ENCODE data around the gene TMEM247.

DNA sequence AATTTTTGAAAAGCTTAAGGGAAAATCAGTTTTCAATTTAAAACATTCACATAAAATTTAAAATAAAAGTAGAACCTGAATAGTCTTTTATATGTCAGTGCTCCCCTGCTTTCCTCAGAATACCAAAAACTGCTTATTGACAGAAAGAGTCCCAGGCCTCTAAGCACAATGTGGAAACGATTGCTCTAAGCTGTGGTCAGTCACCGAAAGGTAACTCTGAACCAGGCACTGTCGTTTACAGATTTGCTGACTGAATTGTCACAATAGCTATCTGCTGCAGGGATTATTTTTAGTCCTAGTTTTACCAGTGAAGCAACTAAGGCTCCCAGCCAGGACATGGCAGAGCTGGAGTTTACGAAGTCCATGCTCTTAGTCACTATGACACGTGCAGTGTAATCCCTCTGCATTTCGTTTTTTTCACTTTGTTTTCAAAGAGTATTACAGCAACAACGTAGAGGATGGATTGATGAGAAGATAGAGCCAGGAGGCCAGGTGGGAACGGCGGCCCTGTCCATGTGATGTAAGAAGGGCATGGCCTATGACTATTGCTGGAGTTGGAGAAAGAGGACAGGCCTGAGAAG lies 28.1 kb upstream of the TMEM247 start:
- no peak for TF ChIP-seq EZH2phosphoT487 (IDR thresholded peaks at IDR 0.05; ENCODE audit: borderline replicate concordance, low read depth)
- TF ChIP-seq CHD2 (IDR thresholded peaks at IDR 0.05; ENCODE audit: low read length, partially characterized antibody) = no peak
- no peak for TF ChIP-seq CTCF (IDR thresholded peaks at IDR 0.05)
- TF ChIP-seq USF1 (IDR thresholded peaks at IDR 0.05; ENCODE audit: borderline replicate concordance, low read depth) = no peak
- TF ChIP-seq RAD21 (IDR thresholded peaks at IDR 0.05; ENCODE audit: low read length) = no peak
- no peak for TF ChIP-seq EP300 (IDR thresholded peaks at IDR 0.05; ENCODE audit: borderline replicate concordance in 1 of 2, low read depth in 1 of 2, low read length in 1 of 2)
- TF ChIP-seq NFIC (IDR thresholded peaks at IDR 0.05; ENCODE audit: borderline replicate concordance) = no peak
- no peak for TF ChIP-seq USF2 (IDR thresholded peaks at IDR 0.05; ENCODE audit: borderline replicate concordance, low read depth, low read length)
- TF ChIP-seq, protein P1, sequence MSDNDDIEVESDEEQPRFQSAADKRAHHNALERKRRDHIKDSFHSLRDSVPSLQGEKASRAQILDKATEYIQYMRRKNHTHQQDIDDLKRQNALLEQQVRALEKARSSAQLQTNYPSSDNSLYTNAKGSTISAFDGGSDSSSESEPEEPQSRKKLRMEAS (IDR thresholded peaks at IDR 0.05; ENCODE audit: low read depth) = no peak

Data from SK-N-SH (cell line).